SKM-1 treated with dmso at 0.1 percent for 144 hours (cell line): ENCODE measurements around the gene ADGRV1.
"Not testable (repeated sequence)": the region's sequence is repeated elsewhere in the genome, so short reads cannot be mapped to it uniquely, and the experiment has no call there.

Experiments used
- DNase-seq: peaks from one replicate; lab custom pipeline; 2025; ENCODE audit not compliant: unreplicated experiment; lab: John Stamatoyannopoulos, UW

Gene ADGRV1

GRCh38 chr5:91049112-91049511, 490.5 kb downstream of the ADGRV1 start:
- DNase-seq = no peak

GRCh38 chr5:91049800-91050199, 491.2 kb downstream of the ADGRV1 start:
- no peak for DNase-seq

GRCh38 chr5:91052411-91052810, 493.8 kb downstream of the ADGRV1 start:
- DNase-seq = not testable (repeated sequence)

- peak; percentile 76 for DNase-seq
Measured at GRCh38 chr5:91052977-91053740, 494.6 kb downstream of the ADGRV1 start.

- DNase-seq = no peak
Measured at GRCh38 chr5:91053741-91054025, 495.1 kb downstream of the ADGRV1 start.

- DNase-seq = no peak
Measured at GRCh38 chr5:91058155-91058554, 499.6 kb downstream of the ADGRV1 start.

GRCh38 chr5:91058575-91058974, 500.0 kb downstream of the ADGRV1 start:
- DNase-seq = no peak

- no peak for DNase-seq
Measured at GRCh38 chr5:91059409-91059808, 500.8 kb downstream of the ADGRV1 start.

- no peak for DNase-seq
Measured at GRCh38 chr5:91061094-91061493, 502.5 kb downstream of the ADGRV1 start.

GRCh38 chr5:91061946-91062562, 503.5 kb downstream of the ADGRV1 start:
- no peak for DNase-seq

GRCh38 chr5:91063098-91063690, 504.6 kb downstream of the ADGRV1 start:
- DNase-seq = not testable (repeated sequence)

GRCh38 chr5:91065496-91065895, 506.9 kb downstream of the ADGRV1 start:
- DNase-seq = no peak

- no peak for DNase-seq
Measured at GRCh38 chr5:91069364-91069763, 510.8 kb downstream of the ADGRV1 start.

- no peak for DNase-seq
Measured at GRCh38 chr5:91070761-91071550, 512.4 kb downstream of the ADGRV1 start.

- no peak for DNase-seq
Measured at GRCh38 chr5:91072881-91073280, 514.3 kb downstream of the ADGRV1 start.

- no peak for DNase-seq
Measured at GRCh38 chr5:91074615-91075014, 516.0 kb downstream of the ADGRV1 start.

GRCh38 chr5:91076138-91076537, 517.5 kb downstream of the ADGRV1 start:
- no peak for DNase-seq

- DNase-seq = no peak
Measured at GRCh38 chr5:91077623-91078022, 519.0 kb downstream of the ADGRV1 start.

GRCh38 chr5:91079037-91079436, 520.4 kb downstream of the ADGRV1 start:
- DNase-seq = no peak

- no peak for DNase-seq
Measured at GRCh38 chr5:91089758-91090157, 531.2 kb downstream of the ADGRV1 start.

GRCh38 chr5:91090995-91091394, 532.4 kb downstream of the ADGRV1 start:
- no peak for DNase-seq
